IMR-90 (cell line): Measurements from ENCODE around the gene ASB9.

Experiments used
- CTCF ChIP-seq: conservative IDR thresholded peaks from 2 replicates; pipeline ENCODE4 v1.5.1; 2012; ENCODE audit warnings: mild to moderate bottlenecking, low read depth, low read length, improper control_type of control experiment
- MAFK ChIP-seq: IDR thresholded peaks from 2 replicates; pipeline ENCODE4 v1.6.1; 2012; ENCODE audit warnings: low read depth, low read length, improper control_type of control experiment
- MXI1 ChIP-seq: IDR thresholded peaks from 2 replicates; pipeline ENCODE4 v1.6.1; 2012; ENCODE audit warnings: low read depth, mild to moderate bottlenecking, low read length, moderate library complexity, borderline replicate concordance
- POLR2A ChIP-seq: IDR thresholded peaks from 2 replicates; pipeline ENCODE4 v1.6.1; 2012; ENCODE audit warnings: mild to moderate bottlenecking, low read depth, low read length
- RFX5 ChIP-seq: IDR thresholded peaks from 2 replicates; pipeline ENCODE4 v1.8.0; 2012; ENCODE audit warnings: low read depth, mild to moderate bottlenecking, low read length, moderate library complexity
- SMC3 ChIP-seq: fragments of 150-350 bp; IDR thresholded peaks from 2 replicates; pipeline ENCODE4 v1.6.1; 2016; ENCODE audit warnings: low read depth, mild to moderate bottlenecking, antibody characterized with exemption, low read length, moderate library complexity

- no peak for TF ChIP-seq CTCF
- TF ChIP-seq MAFK: no peak
- no peak for TF ChIP-seq SMC3
- TF ChIP-seq MXI1: no peak
- TF ChIP-seq POLR2A: no peak
- no peak for TF ChIP-seq RFX5
Measured at GRCh38 chrX:15298780-15299179, 28.9 kb upstream of the ASB9 start.
